Activated naive CD8-positive, alpha-beta T cell (primary cell): Measurements from ENCODE around the gene SNX25.

Experiments used
- H3K27ac Mint-ChIP-seq: one replicate; pipeline ENCODE4 v1.8.0; 2021; ENCODE audit warnings: mixed read lengths
- H3K27me3 Mint-ChIP-seq: one replicate; pipeline ENCODE4 v1.8.0; 2021; ENCODE audit warnings: mixed read lengths
- H3K36me3 Mint-ChIP-seq: one replicate; pipeline ENCODE4 v1.8.0; 2021; ENCODE audit warnings: mixed read lengths
- H3K4me1 Mint-ChIP-seq: one replicate; pipeline ENCODE4 v1.8.0; 2021; ENCODE audit warnings: low read depth, mixed read lengths
- H3K4me3 Mint-ChIP-seq: one replicate; pipeline ENCODE4 v1.8.0; 2021; ENCODE audit warnings: mild to moderate bottlenecking, mixed read lengths
- H3K9me3 Mint-ChIP-seq: one replicate; pipeline ENCODE4 v1.8.0; 2021; ENCODE audit warnings: low read depth, mixed read lengths

Gene SNX25

GRCh38 chr4:185384061-185384460 is 174.7 kb downstream of the SNX25 start:
- no peak overlapping the region for H3K27ac Mint-ChIP-seq
- H3K9me3 Mint-ChIP-seq = peaks cover 8% of the 10 kb centered on the region
- peaks cover 9% of the 10 kb centered on the region for H3K36me3 Mint-ChIP-seq
- no peak overlapping the region for H3K4me3 Mint-ChIP-seq
- H3K4me1 Mint-ChIP-seq = peaks cover 12% of the 10 kb centered on the region
- peaks cover 7% of the 10 kb centered on the region for H3K27me3 Mint-ChIP-seq

- H3K4me1 Mint-ChIP-seq = peaks cover 12% of the 10 kb centered on the region
- H3K9me3 Mint-ChIP-seq = peaks cover 8% of the 10 kb centered on the region
- no peak overlapping the region for H3K27ac Mint-ChIP-seq
- peaks cover 9% of the 10 kb centered on the region for H3K36me3 Mint-ChIP-seq
- H3K4me3 Mint-ChIP-seq = peak overlapping the region; percentile 23
- peaks cover 7% of the 10 kb centered on the region for H3K27me3 Mint-ChIP-seq
Measured at GRCh38 chr4:185384930-185385331, 175.5 kb downstream of the SNX25 start.

DNA sequence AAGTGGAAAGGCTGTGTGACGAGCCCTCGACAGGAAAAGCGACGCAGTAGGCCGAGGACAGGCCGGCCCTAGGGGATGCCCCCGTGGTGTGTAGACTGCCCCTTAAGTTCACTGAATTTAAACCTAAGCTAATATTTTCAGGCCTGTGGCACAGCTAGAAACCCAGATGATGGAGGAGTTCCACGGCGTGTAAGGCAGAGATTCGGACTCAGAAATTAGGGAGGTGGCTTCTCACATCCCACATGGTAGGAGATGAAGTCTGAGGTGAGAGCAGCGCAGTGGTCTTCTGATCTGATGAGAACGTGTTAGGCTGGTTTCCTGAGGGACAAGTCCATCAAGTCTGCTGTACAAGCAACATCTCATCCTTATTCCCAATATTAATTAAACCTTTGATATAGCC is 178.6 kb downstream of the SNX25 start:
- peaks cover 5% of the 10 kb centered on the region for H3K36me3 Mint-ChIP-seq
- no peak overlapping the region for H3K4me3 Mint-ChIP-seq
- peaks cover 7% of the 10 kb centered on the region for H3K27me3 Mint-ChIP-seq
- H3K4me1 Mint-ChIP-seq = peaks cover 12% of the 10 kb centered on the region
- H3K9me3 Mint-ChIP-seq = no peaks in the 10 kb centered on the region
- no peak overlapping the region for H3K27ac Mint-ChIP-seq

DNA sequence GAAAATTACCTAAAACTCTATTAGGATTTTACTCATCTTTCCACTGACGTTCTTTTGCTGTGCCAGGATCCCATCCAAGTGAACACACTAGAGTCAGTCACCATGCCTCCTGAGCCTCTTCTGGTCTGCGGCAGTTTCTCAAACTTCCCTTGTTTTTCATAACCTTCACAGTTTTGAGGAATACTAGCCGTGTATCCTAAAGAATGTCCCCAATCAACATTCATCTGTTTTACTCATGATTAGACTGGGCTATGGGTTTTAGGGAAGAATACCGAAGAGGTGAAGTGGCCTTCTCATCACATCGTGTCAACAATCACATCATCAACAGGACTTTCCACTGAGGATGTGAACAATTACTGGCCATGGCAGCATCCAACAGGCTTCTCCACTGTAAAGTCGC is 181.5 kb downstream of the SNX25 start:
- Mint-ChIP-seq H3K4me3 (no peak overlapping the region), H3K9me3 (no peaks in the 10 kb centered on the region), H3K36me3 (peaks cover 2% of the 10 kb centered on the region), H3K4me1 (peaks cover 19% of the 10 kb centered on the region), H3K27me3 (no peaks in the 10 kb centered on the region), H3K27ac (no peak overlapping the region)

GRCh38 chr4:185392156-185392555 is 182.8 kb downstream of the SNX25 start:
- no peaks in the 10 kb centered on the region for H3K9me3 Mint-ChIP-seq
- H3K36me3 Mint-ChIP-seq = peaks cover 2% of the 10 kb centered on the region
- H3K27ac Mint-ChIP-seq = no peak overlapping the region
- H3K4me3 Mint-ChIP-seq = no peak overlapping the region
- peaks cover 20% of the 10 kb centered on the region for H3K4me1 Mint-ChIP-seq
- H3K27me3 Mint-ChIP-seq = no peaks in the 10 kb centered on the region

DNA sequence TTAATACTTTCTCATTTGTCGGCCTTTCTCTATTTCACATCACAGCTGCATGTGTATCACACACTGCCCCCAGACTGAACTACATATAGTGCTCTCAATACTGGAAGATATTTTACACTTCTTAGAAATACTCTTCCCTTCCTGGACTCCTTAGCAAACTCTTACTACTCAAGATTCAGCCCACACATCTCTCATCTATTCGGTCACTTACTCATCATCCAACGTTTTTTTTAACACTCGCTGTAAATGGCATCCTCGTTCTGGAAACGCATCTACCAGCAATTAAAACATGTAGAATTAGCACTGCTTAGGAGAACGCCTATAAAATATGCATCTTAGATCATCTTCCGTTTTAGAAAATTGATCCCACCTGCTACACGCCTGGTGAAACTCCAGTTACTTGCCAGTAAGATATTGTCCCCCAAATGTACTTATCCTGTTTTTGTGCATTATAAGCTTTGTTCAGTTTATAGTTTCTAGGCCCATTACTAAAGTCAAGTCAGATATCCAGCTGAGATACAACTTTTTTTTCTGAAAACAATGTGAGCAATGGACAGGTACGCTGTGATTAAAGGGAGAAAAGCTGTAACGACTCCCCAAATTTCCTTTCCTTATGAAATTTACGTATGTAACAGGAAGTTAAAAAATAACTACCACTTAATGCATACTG is 185.3 kb downstream of the SNX25 start:
- peak overlapping the region; percentile 94 for H3K27ac Mint-ChIP-seq
- peaks cover 26% of the 10 kb centered on the region for H3K4me1 Mint-ChIP-seq
- H3K36me3 Mint-ChIP-seq = peaks cover 2% of the 10 kb centered on the region
- H3K9me3 Mint-ChIP-seq = no peaks in the 10 kb centered on the region
- H3K4me3 Mint-ChIP-seq = peak overlapping the region; percentile 96
- no peaks in the 10 kb centered on the region for H3K27me3 Mint-ChIP-seq

GRCh38 chr4:185395238-185395955 is 186.0 kb downstream of the SNX25 start, which contains the start of gene LRP2BP:
TSS of gene LRP2BP (minus strand) at chr4:185395924. CDS start at chr4:185378186, 17,738 bp downstream.
- Mint-ChIP-seq H3K9me3 (no peaks in the 10 kb centered on the region), H3K27me3 (no peaks in the 10 kb centered on the region), H3K27ac (peak within 1 kb of the TSS; percentile 94), H3K4me1 (peaks cover 26% of the 10 kb centered on the region), H3K36me3 (peaks cover 2% of the 10 kb centered on the region), H3K4me3 (peak within 1 kb of the TSS; percentile 96)

- peak overlapping the region; percentile 96 for H3K4me3 Mint-ChIP-seq
- H3K36me3 Mint-ChIP-seq = peaks cover 2% of the 10 kb centered on the region
- H3K27ac Mint-ChIP-seq = peak overlapping the region; percentile 94
- H3K4me1 Mint-ChIP-seq = peaks cover 26% of the 10 kb centered on the region
- H3K9me3 Mint-ChIP-seq = no peaks in the 10 kb centered on the region
- H3K27me3 Mint-ChIP-seq = no peaks in the 10 kb centered on the region
Measured at GRCh38 chr4:185395956-185396723, 186.7 kb downstream of the SNX25 start.

GRCh38 chr4:185396724-185397385 is 187.5 kb downstream of the SNX25 start, which contains the start of gene ANKRD37:
TSS of gene ANKRD37 (plus strand) at chr4:185396841. CDS start at chr4:185396924, 83 bp downstream.
- H3K27me3 Mint-ChIP-seq = no peaks in the 10 kb centered on the region
- no peaks in the 10 kb centered on the region for H3K9me3 Mint-ChIP-seq
- H3K4me3 Mint-ChIP-seq = peak within 1 kb of the TSS; percentile 96
- H3K36me3 Mint-ChIP-seq = peaks cover 1% of the 10 kb centered on the region
- H3K27ac Mint-ChIP-seq = peak within 1 kb of the TSS; percentile 94
- H3K4me1 Mint-ChIP-seq = peaks cover 26% of the 10 kb centered on the region

DNA sequence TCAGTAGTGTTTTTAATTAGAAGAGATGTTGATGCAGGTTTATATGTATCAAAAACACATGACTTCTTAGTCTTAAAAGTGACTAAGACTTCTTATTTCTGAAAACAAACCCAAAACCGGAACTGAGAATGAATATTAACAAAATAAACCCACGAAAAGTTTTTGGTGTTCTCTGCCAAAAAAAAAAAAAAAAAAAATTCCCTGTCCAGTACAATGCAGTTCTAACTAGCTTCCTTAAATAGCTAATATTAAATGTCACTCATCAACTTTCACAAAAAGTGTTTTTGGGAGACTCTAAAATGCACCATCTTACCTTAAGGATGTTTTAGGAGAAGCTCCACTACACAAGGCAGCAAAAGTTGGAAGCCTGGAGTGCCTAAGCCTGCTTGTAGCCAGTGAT is 189.2 kb downstream of the SNX25 start:
- no peaks in the 10 kb centered on the region for H3K9me3 Mint-ChIP-seq
- no peak overlapping the region for H3K27ac Mint-ChIP-seq
- H3K4me3 Mint-ChIP-seq = no peak overlapping the region
- H3K36me3 Mint-ChIP-seq = no peaks in the 10 kb centered on the region
- H3K27me3 Mint-ChIP-seq = no peaks in the 10 kb centered on the region
- H3K4me1 Mint-ChIP-seq = peaks cover 24% of the 10 kb centered on the region

DNA sequence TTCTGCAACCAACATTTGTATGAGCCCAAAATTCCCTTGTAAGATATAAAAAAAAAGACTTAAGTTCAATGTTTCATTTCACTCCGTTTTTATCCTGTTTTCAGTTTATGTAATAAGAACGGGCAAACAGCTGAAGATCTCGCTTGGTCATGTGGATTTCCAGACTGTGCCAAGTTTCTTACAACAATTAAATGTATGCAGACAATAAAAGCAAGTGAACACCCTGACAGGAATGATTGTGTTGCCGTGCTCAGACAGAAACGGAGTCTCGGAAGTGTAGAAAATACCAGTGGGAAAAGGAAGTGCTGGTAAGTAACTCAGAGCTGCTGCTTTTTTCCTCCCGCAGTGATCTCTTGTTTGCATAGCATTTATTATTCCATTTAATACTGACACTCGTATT is 190.1 kb downstream of the SNX25 start:
- H3K36me3 Mint-ChIP-seq = no peaks in the 10 kb centered on the region
- H3K4me3 Mint-ChIP-seq = no peak overlapping the region
- no peaks in the 10 kb centered on the region for H3K9me3 Mint-ChIP-seq
- H3K4me1 Mint-ChIP-seq = peaks cover 18% of the 10 kb centered on the region
- no peaks in the 10 kb centered on the region for H3K27me3 Mint-ChIP-seq
- no peak overlapping the region for H3K27ac Mint-ChIP-seq

- H3K27me3 Mint-ChIP-seq = no peaks in the 10 kb centered on the region
- no peak overlapping the region for H3K27ac Mint-ChIP-seq
- H3K9me3 Mint-ChIP-seq = no peaks in the 10 kb centered on the region
- H3K4me1 Mint-ChIP-seq = no peaks in the 10 kb centered on the region
- no peak overlapping the region for H3K4me3 Mint-ChIP-seq
- peaks cover 2% of the 10 kb centered on the region for H3K36me3 Mint-ChIP-seq
Measured at GRCh38 chr4:185404031-185404430, 194.6 kb downstream of the SNX25 start.

DNA sequence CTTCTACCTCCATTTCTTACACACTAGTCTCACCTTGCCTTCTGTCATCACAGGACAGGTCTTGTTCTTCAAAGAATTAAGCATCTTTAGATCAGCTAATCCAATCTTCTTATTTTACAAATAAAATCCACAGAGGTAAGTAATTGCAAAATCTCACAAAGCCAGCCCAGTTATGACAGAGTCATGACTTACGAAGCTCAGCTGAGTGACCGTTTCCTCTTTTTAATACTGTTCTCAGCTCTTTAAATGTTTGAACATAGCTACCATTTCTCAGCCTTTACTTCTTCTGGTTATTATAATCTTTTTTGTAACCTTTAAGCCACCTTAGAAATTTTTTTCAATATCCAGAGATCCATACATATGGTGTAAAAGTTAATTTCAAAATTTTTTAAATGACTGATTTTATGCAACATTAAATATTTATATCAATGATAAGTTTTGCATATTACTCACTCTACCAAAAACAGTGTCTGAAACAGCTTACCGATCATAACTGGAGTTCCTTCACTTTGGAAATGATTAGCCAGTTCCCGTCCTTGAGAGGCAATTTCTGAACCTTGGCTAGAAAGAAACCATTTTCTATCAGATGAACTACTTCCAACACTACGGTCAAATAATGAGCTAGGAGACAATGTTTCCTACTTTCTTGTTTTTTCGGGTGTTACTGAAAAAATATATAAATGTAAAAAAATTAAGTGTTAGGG is 196.1 kb downstream of the SNX25 start:
- Mint-ChIP-seq H3K9me3 (no peaks in the 10 kb centered on the region), H3K27me3 (no peaks in the 10 kb centered on the region), H3K4me1 (no peaks in the 10 kb centered on the region), H3K4me3 (no peak overlapping the region), H3K36me3 (peaks cover 7% of the 10 kb centered on the region), H3K27ac (no peak overlapping the region)

DNA sequence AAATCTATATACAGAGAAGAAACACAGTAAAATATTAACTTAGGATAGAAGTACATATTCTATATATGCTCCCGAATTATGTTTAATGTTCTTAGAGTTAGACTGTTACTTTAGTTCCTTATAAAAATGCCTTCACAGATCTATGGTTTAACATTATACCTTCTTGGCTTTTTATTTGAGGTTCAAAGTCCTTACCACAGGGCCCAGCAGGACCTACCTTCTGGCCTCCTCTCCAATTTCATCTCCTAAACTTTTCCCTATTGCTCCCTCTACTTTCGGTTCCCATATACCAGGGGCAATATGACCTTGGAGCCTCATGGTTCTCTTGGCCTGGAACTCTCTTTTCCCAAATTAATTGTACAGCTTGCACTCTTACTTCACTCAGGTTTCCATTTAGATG is 199.0 kb downstream of the SNX25 start:
- H3K27me3 Mint-ChIP-seq = no peaks in the 10 kb centered on the region
- no peak overlapping the region for H3K4me3 Mint-ChIP-seq
- H3K4me1 Mint-ChIP-seq = no peaks in the 10 kb centered on the region
- peaks cover 9% of the 10 kb centered on the region for H3K36me3 Mint-ChIP-seq
- H3K27ac Mint-ChIP-seq = no peak overlapping the region
- H3K9me3 Mint-ChIP-seq = no peaks in the 10 kb centered on the region
